HG03432 (cell line): ENCODE measurements around the gene SLC6A7.
"Not testable (repeated sequence)": the region's sequence is repeated elsewhere in the genome, so short reads cannot be mapped to it uniquely, and the experiment has no call there.

Experiments
- ATAC-seq: cut with Tn5 transposase; IDR thresholded peaks from one replicate; pipeline ENCODE4 v1.9.1; 2021; ENCODE audit warnings: mild to moderate bottlenecking, moderate library complexity; ENCODE audit not compliant: unreplicated experiment

The SLC6A7 gene

DNA sequence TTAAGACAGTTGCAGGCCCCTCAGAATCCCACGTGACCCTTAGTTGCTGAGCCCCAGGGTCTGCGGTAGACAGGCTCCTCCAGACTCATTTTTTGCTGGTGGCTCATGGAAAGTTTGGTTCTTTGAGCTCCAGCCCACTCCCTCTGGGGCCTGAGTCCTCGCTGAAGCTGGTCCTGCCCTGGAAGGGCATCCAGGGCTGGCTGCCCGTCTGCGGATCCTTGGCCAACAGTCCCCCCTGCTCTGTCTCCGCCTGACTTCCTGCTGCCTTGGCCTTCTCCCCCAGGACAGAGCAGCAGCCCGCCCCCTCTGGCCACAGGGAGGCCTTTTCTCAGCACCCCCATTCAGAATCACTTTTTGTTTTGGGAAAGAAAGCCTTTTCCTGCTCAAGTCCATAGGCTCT lies 24.4 kb downstream of the SLC6A7 start:
- ATAC-seq, result no peak

DNA sequence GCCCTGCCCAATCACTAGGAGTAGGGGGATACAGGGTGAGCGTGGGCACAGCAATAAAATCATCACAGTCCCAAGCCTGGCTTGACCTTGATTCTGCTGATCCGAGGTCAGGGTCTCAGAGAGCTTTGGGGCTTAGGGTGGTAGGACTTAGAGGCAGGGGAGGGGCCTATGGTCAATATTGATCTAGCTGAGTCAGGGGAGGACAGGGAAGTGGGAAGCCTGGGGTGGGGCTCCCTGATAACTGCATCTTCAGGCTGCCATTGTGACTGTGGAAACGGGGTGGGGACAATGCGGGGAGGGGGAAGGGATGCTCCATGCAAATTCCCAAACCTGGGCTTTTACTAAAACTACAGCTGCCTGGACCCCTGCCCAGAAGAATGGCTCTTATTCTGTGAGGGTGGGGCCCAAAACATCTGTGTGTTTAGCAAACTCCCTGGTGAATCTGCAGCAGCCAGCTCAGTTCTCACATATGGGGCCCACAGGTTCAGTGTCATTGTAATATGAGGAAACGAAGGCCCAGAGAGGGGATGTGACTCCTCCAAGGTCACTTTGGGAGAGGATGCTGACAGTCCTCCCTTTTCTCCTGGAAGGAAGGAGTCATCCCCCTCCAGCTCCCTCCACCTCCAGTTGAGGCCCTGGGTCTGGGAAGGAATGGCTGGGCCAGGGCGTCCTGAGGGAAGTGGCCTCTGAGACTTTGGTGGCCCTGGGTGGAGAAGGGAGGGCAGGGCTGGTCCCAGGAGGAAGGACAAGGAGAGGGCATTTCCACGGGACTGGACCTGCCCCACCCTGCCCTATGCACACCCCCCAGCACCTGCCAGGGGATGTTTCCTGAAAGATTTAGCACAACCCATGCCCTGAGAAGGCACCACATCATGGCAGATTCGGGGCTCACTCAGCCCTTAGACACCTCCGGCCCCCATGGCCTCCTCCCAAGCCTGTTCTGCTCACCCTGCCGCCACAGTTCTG lies 26.4 kb downstream of the SLC6A7 start:
- no peak for ATAC-seq

DNA sequence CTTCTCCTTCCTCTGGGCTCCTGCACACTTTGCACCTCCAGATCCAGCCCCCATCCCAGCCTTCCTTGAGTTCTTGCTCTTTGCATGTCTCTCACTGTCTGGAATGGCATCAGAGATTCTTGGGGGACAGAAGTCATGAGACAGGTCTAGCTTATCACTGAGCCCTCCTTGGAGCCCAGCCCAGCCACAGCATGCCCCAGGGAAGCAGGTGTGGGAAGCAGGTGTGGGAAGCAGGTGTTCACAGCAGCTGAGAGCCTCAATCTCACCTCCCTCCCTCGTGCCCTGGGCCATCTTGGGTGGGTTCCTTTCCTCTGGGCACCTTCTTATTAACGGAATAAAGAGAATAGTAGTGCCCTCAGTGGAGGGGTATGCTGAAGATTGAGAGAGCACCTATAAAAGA lies 27.2 kb downstream of the SLC6A7 start:
- no peak for ATAC-seq

DNA sequence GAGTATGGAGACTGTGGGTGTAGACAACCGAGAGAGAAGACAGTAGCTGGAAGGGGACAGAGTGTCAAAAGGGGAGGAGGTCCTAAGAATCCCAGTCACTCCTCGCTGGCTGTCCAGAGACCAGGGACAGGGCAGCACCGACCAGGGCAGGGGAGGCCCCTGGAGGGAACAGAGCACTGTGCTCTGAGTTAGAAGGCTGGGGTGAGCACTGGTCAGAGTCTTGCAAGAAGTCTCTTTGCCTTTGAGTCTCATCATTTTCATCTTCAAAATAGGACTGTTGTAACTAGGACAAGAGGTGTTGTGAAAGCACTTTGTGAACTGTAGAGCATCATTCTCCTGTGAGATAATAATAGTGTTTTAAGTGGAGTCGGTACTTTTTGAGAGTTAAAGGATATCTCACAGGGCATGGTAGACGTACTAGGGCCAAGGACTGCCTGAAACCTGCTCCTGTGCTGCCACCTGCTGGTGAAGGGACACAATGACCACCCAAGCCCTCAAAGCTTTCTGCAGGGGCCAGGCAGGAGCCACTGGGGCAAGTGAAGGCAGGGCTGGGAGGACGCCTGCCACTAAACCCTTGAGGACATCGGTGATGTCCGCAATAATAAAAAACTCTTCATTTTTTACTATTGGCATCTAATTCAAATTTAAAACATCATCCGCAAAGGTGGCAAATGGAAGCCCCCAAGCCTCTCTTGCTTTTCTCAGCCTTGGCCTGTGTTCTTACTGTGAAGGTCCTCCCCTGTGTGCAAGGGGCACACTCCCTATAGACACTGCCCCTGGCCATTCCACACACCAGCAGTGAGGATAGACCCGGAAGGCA lies 28.2 kb downstream of the SLC6A7 start:
- peak; percentile 88 for ATAC-seq

DNA sequence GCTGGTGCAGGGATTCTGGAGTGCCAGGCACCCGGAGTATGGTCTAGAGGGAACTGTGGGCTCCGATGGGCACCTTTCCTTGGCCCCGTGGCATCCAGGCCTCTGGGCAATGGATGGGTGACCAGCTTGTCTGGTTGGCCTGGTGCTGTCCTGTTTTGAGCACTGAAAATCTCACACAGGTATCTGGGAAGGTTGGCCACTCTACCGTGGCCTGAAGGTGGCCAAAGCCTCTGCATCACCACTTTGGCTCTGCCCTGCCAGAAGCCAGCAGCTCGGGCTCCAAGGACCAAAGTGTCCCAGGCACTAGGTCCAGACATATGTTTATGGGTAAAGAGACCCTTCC lies 28.8 kb downstream of the SLC6A7 start:
- no peak for ATAC-seq

DNA sequence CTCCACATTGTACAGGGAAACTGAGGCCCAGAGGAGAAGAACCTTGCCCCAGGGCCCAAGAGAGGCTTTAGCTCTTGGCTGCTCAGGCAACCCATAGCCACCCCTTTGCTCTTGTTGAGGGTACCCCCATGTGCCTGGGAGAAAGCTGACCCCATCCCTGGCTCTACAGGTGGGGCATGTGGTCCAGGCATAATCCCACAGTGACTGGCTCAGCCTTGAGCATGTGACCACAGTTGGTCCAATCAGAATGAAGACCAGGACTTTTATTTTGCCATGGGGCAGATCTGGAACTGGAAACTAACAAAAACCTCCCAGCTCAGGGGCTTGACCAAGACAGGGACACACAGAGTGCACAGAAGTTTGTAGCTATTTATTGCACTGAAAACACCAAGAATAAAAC lies 29.3 kb downstream of the SLC6A7 start:
- no peak for ATAC-seq

DNA sequence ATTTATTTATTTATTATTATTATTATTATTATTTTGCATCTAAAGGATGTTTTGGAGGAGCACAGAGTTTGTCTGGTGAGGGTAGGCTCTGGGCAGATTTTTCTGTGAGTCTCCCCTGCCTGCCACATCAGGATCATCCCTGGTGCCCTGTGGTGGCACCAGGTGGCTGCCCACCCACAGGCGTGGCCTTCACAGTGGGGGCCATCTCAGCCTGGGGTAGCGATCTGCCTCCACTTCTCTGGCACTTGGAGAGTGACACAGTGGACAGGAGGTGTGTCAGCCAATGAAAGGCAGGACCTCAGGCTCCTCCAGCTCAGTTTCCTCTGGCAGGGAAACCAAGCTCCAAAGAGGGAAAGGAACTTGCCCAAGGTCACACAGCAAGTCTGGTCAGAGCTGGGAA lies 30.0 kb downstream of the SLC6A7 start:
- ATAC-seq, result no peak

DNA sequence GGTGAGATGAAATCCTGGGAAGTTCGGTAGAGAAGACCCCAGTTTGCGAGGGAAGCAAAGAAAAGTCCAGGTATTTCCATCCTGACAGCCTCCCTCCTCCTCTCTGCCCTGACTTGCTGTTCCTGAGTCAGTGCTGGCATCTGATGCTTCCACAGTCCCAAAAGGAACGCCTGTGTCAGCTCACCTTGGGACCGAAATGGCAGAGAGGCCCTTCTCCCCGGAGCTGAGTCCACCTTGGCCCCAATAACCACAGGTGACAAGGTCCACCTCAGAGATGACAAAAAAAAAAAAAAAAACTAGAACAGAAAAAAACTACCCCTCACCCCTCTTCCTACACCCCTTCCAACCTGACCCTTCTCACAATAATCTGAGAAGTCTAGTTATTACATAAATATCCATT lies 31.6 kb downstream of the SLC6A7 start:
- ATAC-seq, result no peak

DNA sequence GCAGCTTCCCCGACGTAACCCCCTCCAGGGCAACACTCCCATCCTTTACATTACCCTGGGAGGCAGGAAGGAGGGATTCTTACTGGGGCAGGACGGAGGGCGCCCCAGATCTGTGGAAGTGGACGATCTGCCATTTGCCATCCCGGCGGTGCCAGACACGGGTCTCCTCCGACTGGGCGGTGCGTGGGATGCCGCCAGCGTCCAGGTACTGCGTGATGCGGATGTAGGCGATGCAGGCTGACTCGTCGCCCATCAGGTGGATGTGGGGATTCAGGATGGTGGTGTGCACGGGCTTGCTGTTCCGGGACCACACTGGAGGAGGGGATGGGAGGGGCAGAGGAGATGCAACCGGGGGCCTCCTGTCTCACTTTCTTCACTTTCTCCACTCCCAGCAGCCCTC lies 33.0 kb downstream of the SLC6A7 start:
- ATAC-seq, result no peak

DNA sequence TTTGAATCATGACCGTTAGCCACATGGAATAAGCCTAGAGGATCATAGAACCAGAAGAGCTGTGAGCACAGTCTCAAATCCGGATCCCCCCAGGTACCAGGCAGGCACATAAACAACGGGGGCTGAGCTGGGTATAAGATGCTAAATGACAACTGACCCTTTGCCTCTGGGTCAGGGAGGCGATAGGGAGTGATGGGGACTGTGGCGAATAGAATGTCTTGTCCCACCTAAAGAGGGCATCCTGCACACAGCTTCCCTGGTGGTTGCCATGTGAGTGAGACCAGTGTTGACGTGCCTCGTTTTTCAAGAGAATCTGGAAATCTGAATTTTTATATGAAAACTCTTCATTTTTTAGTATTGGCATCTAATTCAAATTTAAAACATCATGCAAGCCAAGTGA lies 33.6 kb downstream of the SLC6A7 start:
- no peak for ATAC-seq

DNA sequence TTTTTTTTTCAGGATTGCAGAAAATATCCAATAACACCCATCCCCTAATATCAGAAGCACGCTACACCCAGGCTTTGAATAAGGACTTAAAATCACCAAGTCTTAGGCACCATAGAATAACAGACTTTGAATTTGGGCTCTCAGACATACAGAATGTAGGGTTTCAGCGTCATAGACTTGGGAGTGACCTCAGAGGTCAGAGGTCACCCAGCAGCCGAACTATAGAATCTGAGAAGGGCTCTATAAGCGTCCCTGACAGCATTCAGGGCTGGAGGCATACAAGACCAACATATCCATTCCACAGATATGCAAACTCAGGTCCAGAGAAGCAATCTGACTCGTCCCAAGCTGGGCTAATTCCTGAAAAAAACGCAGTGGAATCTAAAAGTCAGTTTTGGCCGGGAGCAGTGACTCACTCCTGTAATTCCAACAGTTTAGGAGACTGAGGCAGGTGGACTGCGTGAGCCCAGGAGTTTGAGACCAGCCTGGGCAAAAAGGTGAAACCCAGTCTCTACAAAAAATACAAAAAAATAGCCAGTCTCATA lies 34.7 kb downstream of the SLC6A7 start:
- no peak for ATAC-seq

DNA sequence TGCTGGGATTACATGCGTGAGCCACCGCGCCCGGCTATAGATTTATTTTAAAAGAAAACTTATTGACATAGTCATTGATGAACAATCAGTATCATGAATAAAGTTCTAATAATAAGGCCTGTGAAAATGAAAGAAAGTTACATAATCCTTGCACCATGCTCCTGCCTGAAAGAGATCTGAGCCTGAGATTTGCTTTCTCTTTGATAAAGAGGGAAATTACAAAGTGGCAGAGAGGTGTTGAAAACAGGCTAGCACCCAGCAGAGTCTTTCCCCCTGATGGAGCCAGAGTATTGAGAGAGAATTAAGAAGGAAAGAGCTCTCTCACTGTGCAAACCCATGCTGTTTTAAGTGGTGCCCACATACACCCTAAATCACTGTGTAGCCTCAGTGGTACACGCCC lies 37.2 kb downstream of the SLC6A7 start:
- ATAC-seq, result no peak

DNA sequence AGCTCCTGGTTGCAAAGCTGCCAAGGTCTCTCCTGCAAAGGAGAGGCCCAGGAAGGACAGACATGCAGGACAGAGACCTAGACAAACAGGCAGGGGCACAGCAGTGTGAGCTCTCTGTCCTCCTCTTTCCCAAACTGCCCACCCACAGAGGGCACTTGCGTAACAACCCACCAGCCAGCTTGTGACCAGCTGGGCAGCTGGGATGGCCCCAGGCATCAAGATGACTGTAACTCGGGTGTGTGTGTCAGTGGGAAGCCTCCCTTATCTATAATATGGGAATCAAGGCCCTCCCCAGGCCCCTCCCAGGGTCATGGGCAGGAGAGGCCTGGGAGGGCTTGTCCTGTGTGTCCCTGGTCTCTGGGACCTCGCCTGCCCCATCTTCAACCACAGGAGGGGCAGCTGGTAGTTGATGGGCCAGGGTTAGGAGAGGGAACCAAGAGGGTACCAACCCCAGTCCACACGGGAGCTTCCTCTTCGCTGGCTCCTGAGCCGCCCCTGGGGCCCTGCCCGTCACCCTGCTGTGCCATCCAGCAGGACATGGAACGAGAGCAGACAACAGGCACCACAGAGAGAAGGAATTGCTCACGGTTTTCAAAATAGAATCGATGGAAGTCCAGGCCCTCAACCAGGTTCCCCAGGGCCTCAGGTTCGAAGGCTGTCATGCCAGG lies 37.9 kb downstream of the SLC6A7 start:
- no peak for ATAC-seq

DNA sequence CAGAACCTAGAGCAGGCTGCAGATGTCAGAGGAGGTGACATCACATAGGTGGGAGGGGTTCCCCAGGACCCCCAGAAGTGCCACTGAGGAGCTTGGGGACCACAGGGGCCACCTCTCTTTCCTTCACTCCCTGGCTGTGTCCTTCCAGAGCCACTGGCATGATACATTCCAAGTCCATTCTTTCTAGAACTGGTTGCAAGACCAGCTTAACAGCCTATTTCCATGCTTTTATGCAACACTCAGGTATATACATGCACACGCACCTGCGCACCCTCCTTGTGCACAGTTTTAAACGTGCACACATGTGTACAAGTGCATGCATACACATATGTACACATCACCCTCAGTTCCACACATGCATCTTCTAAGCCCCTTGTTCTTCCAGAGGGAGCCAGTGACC lies 39.7 kb downstream of the SLC6A7 start:
- no peak for ATAC-seq

DNA sequence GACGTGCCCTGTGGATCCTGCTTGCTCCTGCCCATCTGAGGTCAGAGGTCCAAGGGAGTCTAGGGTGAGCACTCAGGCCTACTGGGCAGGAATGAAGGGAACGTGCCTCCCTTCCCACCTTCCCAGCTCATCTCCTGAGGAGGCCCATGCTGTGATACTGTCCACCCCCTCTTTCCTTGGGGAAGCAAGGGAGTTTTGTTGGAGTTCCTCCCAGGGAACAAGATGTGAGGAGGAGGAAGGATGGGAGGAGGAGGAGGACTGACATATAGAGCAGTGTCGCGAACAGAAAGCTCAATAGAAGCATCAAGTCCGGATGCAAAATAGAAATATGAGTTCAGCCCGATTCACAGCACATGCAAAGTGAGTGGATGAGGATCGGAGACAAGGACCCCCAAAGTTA lies 41.0 kb downstream of the SLC6A7 start:
- no peak for ATAC-seq

DNA sequence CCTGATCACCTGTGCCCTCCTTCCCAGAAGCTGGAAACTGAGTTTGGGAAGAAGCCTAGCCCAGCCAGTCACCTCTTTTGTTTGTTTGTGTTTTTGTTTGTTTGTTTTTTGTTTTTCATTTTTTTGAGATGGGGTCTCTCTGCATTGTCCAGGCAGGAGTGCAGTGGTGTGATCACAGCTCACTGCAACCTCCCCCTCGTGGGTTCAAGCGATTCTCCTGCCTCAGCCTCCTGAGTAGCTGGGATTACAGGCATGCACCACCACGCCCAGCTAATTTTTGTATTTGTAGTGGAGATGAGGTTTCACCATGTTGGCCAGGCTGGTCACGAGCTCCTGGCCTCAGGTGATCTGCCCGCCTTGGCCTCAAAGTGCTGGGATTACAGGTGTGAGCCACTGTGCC lies 43.8 kb downstream of the SLC6A7 start:
- not testable (repeated sequence) for ATAC-seq

DNA sequence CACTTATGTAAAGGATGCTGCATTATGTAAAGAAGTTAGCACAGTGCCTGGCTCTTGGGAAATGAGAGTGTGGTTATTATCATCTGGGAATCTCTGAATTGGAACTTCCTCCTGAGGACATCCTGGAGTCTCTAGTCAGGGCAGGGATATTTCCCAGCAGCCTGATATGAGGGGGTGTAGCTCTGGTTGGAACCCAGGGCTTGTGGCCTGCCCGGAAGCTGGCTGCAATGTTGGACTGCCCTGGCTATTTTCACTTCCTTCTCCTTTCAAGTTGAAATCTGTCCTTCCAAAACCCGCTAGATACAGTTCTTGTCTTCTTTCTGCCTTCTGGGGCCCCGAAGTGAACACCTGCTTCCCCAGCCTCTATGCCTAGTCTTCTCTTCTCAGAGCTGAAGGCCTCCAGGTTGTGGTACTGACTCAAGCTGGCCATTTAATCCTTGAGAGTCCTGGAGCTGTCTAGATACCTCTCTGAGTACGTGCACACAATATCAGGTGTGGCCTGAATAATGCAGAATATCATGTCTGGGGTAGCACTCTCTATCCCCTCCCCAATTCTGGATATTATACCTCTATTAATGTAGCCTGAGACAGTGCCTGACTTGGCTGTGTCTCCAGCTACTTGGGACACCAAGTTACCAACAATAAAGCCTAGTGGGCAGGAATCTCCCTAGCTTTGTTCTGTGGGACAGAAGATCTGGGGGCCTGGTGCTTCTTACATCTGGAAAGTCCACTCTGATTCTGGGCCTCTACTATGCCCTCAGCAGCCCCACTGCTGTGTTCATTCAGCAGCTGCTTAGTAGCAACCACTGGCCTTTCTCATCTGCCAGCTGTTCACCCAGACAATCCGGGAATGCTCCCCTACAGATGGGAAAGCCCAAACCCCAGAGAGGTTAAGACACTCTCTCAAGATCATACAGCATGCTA lies 45.0 kb downstream of the SLC6A7 start:
- no peak for ATAC-seq

DNA sequence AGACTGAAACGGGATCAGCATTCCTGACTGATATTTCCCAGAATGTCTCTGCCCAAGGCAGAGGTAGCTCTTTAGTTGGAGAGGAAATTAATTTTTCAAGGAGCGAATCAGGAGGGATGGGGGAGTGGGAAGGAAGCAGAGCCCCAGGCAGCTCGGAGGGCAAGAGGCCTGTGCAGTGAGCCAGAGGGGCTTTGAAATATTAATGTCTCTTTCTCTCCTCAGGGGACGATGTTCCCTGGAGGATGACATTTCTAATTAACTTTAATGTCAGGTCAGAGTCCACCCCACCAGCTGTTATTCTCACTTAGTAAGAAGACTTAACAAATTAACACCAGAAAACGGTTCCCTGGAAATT lies 45.6 kb downstream of the SLC6A7 start:
- no peak for ATAC-seq

DNA sequence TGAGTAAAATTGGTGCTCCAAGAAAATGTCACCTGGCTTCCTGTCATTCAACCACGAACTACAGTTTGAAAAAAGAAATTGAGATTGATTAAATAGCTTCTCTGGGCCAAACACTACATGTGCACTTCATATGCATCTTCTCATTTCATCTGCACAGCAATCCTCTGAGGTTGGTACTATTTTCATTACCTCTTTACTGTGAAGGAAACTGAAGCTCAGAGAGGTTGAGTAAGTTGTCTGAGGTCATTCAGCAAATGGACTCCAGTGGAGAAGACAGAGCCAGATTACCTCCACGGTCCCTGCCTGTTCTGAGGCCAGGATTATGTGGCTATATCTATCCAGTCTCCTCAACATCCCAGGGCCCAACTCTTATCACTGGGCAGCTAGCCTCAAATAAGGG lies 46.5 kb downstream of the SLC6A7 start:
- ATAC-seq, result no peak

DNA sequence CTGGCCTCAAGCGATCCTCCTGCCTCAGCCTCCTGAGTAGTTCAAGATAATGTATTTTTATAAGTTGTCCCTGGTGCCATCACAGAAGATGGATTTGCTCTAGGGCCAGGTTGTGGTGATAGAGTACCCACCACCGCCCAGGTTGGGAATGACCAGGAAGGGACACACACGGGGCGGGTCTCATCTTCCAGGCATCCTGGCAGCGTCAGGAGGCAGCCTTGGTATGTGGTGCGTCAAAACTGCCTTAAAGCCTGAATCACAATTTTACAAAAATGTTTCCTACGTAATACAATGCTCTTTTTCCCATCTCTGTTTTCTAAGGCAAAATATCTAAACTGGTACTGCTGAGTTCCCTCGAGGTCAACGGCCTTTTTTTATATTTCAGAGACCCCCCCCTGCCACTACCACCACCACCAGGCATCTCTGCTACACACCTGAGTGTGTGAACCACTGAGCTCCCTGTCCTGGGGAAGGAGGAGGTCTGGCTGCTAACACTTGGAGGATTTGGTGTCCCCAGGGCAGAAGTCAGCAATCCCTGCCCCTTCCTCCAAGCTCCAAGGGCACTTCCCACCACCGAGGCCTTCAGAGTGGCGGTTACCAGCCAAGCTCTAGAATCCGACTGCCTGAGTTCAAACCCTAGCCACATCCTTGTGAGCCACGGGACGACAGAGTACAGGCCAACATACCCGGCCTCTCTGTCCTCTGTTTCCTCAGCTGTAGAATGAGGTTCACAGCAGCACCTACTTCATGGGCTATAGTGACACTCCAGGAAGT lies 47.3 kb downstream of the SLC6A7 start:
- no peak for ATAC-seq
